Endothelial cell of umbilical vein (primary cell): Measurements from ENCODE around the gene S100A9. TPM values are rescaled to one million over a fixed set of nuclear protein-coding genes. Genes with fewer than 3 reads are reported as not detected.
"Not testable (repeated sequence)": the region's sequence is repeated elsewhere in the genome, so short reads cannot be mapped to it uniquely, and the experiment has no call there.

Experiments
- BruUV-seq: library from RNA; stranded (reverse); fragments of 400-500 nt; replicated peaks from 2 replicates; lab custom pipeline; 2021; lab: Mats Ljungman, UMichigan
- CTCF ChIA-PET: fragments of 300-600, 350-600 bp; sonication (Branson Sonifier 250); formaldehyde crosslinking; loops from one replicate; lab custom pipeline; 2021; ENCODE audit warnings: antibody characterized with exemption, inconsistent platforms; lab: Charles Lee
- POLR2A ChIA-PET: fragments of 300-600, 350-600 bp; sonication (Branson Sonifier 250); formaldehyde crosslinking; loops from one replicate; lab custom pipeline; 2021; ENCODE audit warnings: antibody characterized with exemption, inconsistent platforms; lab: Charles Lee
- DNase-seq: peaks from one replicate; pipeline ENCODE4 v3.0.0-alpha.2; 2011; ENCODE audit warnings: low read depth, low spot score
- FAIRE-seq: peaks from 2 replicates; lab custom pipeline; 2011; peaks lifted over from hg19 to GRCh38; lab: Jason Lieb, UNC
- H2AFZ ChIP-seq: 2 replicates; pipeline ENCODE4 v1.6.0; 2012; ENCODE audit warnings: low read depth, low read length, control low read depth, inconsistent platforms
- H3K27ac ChIP-seq: 2 replicates; pipeline ENCODE4 v1.5.1; 2011; ENCODE audit warnings: low read depth, mild to moderate bottlenecking, control low read depth, low read length, moderate library complexity; ENCODE audit not compliant: insufficient read depth
- H3K27me3 ChIP-seq, 2 experiments: 2 replicates each; pipeline versions ENCODE4 v1.6.0 to v1.6.1; 2011; ENCODE audit warnings: low read length in 2 of 2, mixed read lengths in 1 of 2; ENCODE audit not compliant: control insufficient read depth in 2 of 2, insufficient read depth in 2 of 2
- H3K36me3 ChIP-seq, 2 experiments: 2 replicates in 1 of 2; 3 replicates in 1 of 2; pipeline ENCODE4 v1.5.1; 2011; ENCODE audit warnings: low read length in 2 of 2, mild to moderate bottlenecking in 1 of 2, moderate library complexity in 1 of 2; ENCODE audit not compliant: control insufficient read depth in 2 of 2, insufficient read depth in 2 of 2; ENCODE audit errors: extremely low read depth in 1 of 2
- H3K4me1 ChIP-seq: 3 replicates; pipeline ENCODE4 v1.5.1; 2011; ENCODE audit warnings: mild to moderate bottlenecking, low read length; ENCODE audit not compliant: control insufficient read depth, insufficient read depth; ENCODE audit errors: extremely low read depth
- H3K4me2 ChIP-seq: 2 replicates; pipeline ENCODE4 v1.6.1; 2011; ENCODE audit warnings: low read length, control low read depth, mixed read lengths; ENCODE audit not compliant: insufficient read depth
- H3K4me3 ChIP-seq, 3 experiments: fragments of 200-600 bp in 1 of 3; sonication (generic), shearing (Covaris generic) in 1 of 3; replicated peaks in 1 of 3; 2 replicates each; pipeline ENCODE4 v1.5.1; 2011 to 2016; ENCODE audit warnings: control low read depth in 3 of 3, low read length in 3 of 3, mild to moderate bottlenecking in 2 of 3, inconsistent platforms in 1 of 3, low read depth in 1 of 3, moderate library complexity in 1 of 3; ENCODE audit not compliant: insufficient read depth in 1 of 3
- H3K79me2 ChIP-seq: 2 replicates; pipeline ENCODE4 v1.6.0; 2012; ENCODE audit warnings: low read length, inconsistent platforms; ENCODE audit not compliant: control insufficient read depth, insufficient read depth
- H3K9ac ChIP-seq: replicated peaks from 2 replicates; pipeline ENCODE3; 2011; ENCODE audit warnings: low read length, control low read depth; ENCODE audit not compliant: insufficient read depth; ENCODE audit errors: extremely low read depth
- H3K9me1 ChIP-seq: replicated peaks from 3 replicates; pipeline ENCODE4 v1.6.0; 2011; ENCODE audit warnings: mild to moderate bottlenecking, low read length; ENCODE audit not compliant: control insufficient read depth, insufficient read depth; ENCODE audit errors: extremely low read depth
- H3K9me3 ChIP-seq: replicated peaks from 2 replicates; pipeline ENCODE4 v1.5.1; 2012; ENCODE audit warnings: low read length, inconsistent platforms; ENCODE audit not compliant: control insufficient read depth, insufficient read depth
- H4K20me1 ChIP-seq: replicated peaks from 2 replicates; pipeline ENCODE3; 2011; ENCODE audit warnings: mild to moderate bottlenecking, low read length; ENCODE audit not compliant: control insufficient read depth, insufficient read depth; ENCODE audit errors: extremely low read depth
- CTCF ChIP-seq, 2 donors: IDR thresholded peaks; 1 replicate in 1 of 2; 2 replicates in 1 of 2; pipeline ENCODE4 v1.5.1; 2011; ENCODE audit warnings: low read length in 2 of 2, mild to moderate bottlenecking in 2 of 2, moderate library complexity in 2 of 2, control low read depth in 1 of 2, inconsistent platforms in 1 of 2, low read depth in 1 of 2; ENCODE audit not compliant: insufficient read depth in 1 of 2; ENCODE audit errors: extremely low read depth in 1 of 2
- JUN ChIP-seq: IDR thresholded peaks from 2 replicates; pipeline ENCODE4 v1.6.1; 2011; ENCODE audit warnings: borderline replicate concordance, low read depth; ENCODE audit not compliant: insufficient read length, insufficient read depth
- MAX ChIP-seq: IDR thresholded peaks from 2 replicates; pipeline ENCODE4 v1.6.1; 2011; ENCODE audit not compliant: insufficient read depth, insufficient read length
- MYC ChIP-seq: IDR thresholded peaks from one replicate; pipeline ENCODE4 v1.6.1; 2011; ENCODE audit warnings: mild to moderate bottlenecking, low read depth, low read length
- POLR2AphosphoS5 ChIP-seq: IDR thresholded peaks from 2 replicates; pipeline ENCODE4 v1.6.1; 2012; ENCODE audit warnings: low read depth, mild to moderate bottlenecking, control low read depth, low read length, moderate library complexity; ENCODE audit not compliant: insufficient read depth
- dilution Hi-C: fragments of 300-500 bp; cut with MboI; formaldehyde crosslinking; loops from one replicate; pipeline ENCODE4 v1.15.0; 2019; ENCODE audit warnings: low sequenced_read_pairs; ENCODE audit not compliant: extremely low pct_ligation_motif_present
- intact Hi-C: fragments of 100-400 bp; cut with micrococcal nuclease; formaldehyde crosslinking; loops from one replicate; pipeline ENCODE4 v1.10.0; 2022
- polyA plus RNA-seq, 4 experiments: library from polyadenylated mRNA; depleted of rRNA in 3 of 4; stranded (reverse) in 3 of 4; unstranded in 1 of 4; fragments of >200 nt; gene quantifications; 2 replicates each; pipeline versions ENCODE4 v1.2.1 to v1.2.3, GENCODE V29; 2011 to 2012; ENCODE audit warnings: missing spikeins in 1 of 4
- total RNA-seq: library from RNA; stranded (reverse); gene quantifications from 2 replicates; pipeline ENCODE4 v1.2.3, GENCODE V29; 2021

The S100A9 gene
- total and polyA plus RNA-seq, 2 donors (not counting 3 experiments of a cell fraction or from before 2014, with no cell fraction given), result not detected

- Histone ChIP-seq H3K9me1 (no peaks in the 10 kb centered on the region), H3K27me3 (peaks cover 0 to 2% of the 10 kb centered on the region in 2 experiments), H3K36me3 (no peaks in the 10 kb centered on the region), H3K9ac (no peak overlapping the region), H4K20me1 (no peaks in the 10 kb centered on the region), H3K9me3 (no peaks in the 10 kb centered on the region), H2AFZ (no peak overlapping the region), H3K79me2 (no peaks in the 10 kb centered on the region), H3K27ac (no peak overlapping the region), H3K4me2 (no peak overlapping the region), H3K4me3 (no peak overlapping the region), H3K4me1 (no peaks in the 10 kb centered on the region)
- TF ChIP-seq MYC, result no peak
- peak; percentile 43 to 50 for TF ChIP-seq CTCF (IDR thresholded peaks at IDR 0.05; ENCODE audit: extremely low read depth in 1 of 2, insufficient read depth in 1 of 2, low read depth in 1 of 2, low read length in 2 of 2)
- TF ChIP-seq MAX, result peak; percentile 54
- TF ChIP-seq POLR2AphosphoS5, result no peak
- TF ChIP-seq JUN, result no peak
- intact Hi-C loops, result loop anchor here (2.0 kb wide), 1 partner anchor 52 kb away; no protein-coding TSS in a partner anchor
- DNase-seq (no peak), FAIRE-seq (peak; percentile 76)
- ChIA-PET POLR2A (no interaction called here), CTCF (interaction anchor here (1.0 to 2.5 kb wide), 2 partner anchors 10 to 51 kb away, joined by 3 to 5 read pairs; no protein-coding TSS in a partner anchor)
- dilution Hi-C loops, result no loop called here
- BruUV-seq, result no TSS peak
Measured at GRCh38 chr1:153404768-153405167, 47.1 kb downstream of the S100A9 start.

DNA sequence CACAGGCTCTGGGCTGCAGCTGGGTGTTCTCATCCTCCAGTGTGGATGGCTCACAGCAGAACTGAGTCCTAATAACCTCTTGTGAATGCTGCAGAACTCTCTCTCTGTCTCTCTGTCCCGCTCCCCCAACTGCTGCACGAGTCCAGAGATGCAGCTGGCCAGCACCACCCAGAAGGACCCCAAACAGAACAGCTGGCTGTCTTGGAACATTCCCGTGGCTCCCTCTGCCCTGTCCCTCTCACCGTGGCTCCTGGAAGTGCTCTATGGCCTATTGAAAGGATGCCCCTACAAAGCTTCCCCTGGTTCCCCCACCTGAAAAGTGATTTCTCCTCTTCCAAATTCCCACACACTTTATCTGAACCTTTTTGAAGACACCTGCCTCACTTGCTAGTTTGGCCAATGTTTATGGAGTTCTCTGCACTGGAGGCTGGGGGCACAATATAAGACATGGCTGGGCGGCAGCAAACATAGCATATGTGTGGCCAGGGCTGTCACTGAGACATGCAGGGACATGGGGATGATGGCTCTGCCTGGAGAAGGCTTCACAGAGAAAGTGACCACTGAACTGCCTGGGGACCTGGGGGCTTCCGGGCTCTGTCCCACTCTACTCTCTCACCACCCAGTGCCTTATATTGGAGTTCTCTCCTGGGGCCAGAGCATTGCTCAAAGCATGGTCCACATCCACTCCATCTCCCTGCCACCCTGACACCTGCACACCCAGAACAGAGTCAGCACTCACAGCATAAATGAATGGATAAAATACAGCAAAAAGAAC is 48.4 kb downstream of the S100A9 start:
- BruUV-seq, H3K4me3 ChIP-seq, DNase-seq, H3K27me3 ChIP-seq, H3K9ac ChIP-seq, H3K9me1 ChIP-seq, H3K4me2 ChIP-seq, POLR2A ChIA-PET, H3K4me1 ChIP-seq, H3K27ac ChIP-seq, H2AFZ ChIP-seq, H3K79me2 ChIP-seq, H4K20me1 ChIP-seq, H3K9me3 ChIP-seq, FAIRE-seq, dilution Hi-C loops, H3K36me3 ChIP-seq: not testable (repeated sequence)
- intact Hi-C loops, result loop anchor here (2.0 kb wide), 1 partner anchor 53 kb away; no protein-coding TSS in a partner anchor
- CTCF ChIA-PET, result interaction anchor here (2.5 kb wide), 1 partner anchor 52 kb away, joined by 5 read pairs; no protein-coding TSS in a partner anchor

DNA sequence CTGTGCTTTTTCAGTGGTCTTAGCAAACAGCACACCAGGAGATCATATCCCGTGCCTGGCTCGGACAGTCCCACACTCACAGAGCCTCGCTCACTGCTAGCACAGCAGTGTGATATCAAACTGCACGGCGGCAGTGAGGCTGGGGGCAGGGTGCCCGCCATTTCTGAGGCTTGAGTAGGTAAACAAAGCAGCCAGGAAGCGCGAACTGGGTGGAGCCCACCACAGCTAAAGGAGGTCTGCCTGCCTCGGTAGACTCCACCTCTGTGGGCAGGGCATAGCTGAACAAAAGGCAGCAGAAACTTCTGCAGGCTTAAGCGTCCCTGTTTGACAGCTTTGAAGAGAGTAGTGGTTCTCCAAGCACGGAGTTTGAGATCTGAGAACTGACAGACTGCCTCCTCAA is 49.6 kb downstream of the S100A9 start:
- H3K9me3 ChIP-seq, H3K27ac ChIP-seq, H4K20me1 ChIP-seq, H3K9ac ChIP-seq, H3K4me3 ChIP-seq, CTCF ChIA-PET, H3K36me3 ChIP-seq, intact Hi-C loops, H3K4me1 ChIP-seq, H3K4me2 ChIP-seq, FAIRE-seq, H3K27me3 ChIP-seq, H3K79me2 ChIP-seq, H3K9me1 ChIP-seq, H2AFZ ChIP-seq, BruUV-seq, DNase-seq, dilution Hi-C loops, POLR2A ChIA-PET: not testable (repeated sequence)
